ENCODE data around the gene CENPN.

The CENPN gene

GRCh38 chr16:81067166-81067565, 60.2 kb downstream of the CENPN start:
- no peak overlapping the region for H3K4me3 ChIP-seq (ENCODE audit: low read depth, low read length, poor library complexity, severe bottlenecking)
- TF ChIP-seq CTCF (IDR thresholded peaks at IDR 0.05; ENCODE audit: low read length): no peak
- no peak for TF ChIP-seq EZH2 (IDR thresholded peaks at IDR 0.05; ENCODE audit: borderline replicate concordance, low read length)
- no peak overlapping the region for H3K4me2 ChIP-seq (ENCODE audit: low read length)
- no peak overlapping the region for H3K9ac ChIP-seq (ENCODE audit: low read length)
- no peaks in the 10 kb centered on the region for H3K36me3 ChIP-seq (ENCODE audit: insufficient read depth, low read length)
- no peaks in the 10 kb centered on the region for H3K79me2 ChIP-seq (ENCODE audit: insufficient read depth, low read length)
- no peaks in the 10 kb centered on the region for H3K27me3 ChIP-seq (ENCODE audit: insufficient read depth, low read length)
- no peak overlapping the region for H2AFZ ChIP-seq (ENCODE audit: low read length)
- no peaks in the 10 kb centered on the region for H3F3A ChIP-seq (ENCODE audit: insufficient read depth, low read length)
- no peaks in the 10 kb centered on the region for H3K9me2 ChIP-seq (ENCODE audit: low read depth, low read length)
- H4K20me1 ChIP-seq (ENCODE audit: insufficient read depth, low read length): no peaks in the 10 kb centered on the region
- H3K9me3 ChIP-seq (ENCODE audit: low read length): no peaks in the 10 kb centered on the region
- H3K27ac ChIP-seq (ENCODE audit: low read depth, low read length, poor library complexity, severe bottlenecking): no peak overlapping the region
- no peaks in the 10 kb centered on the region for H3K4me1 ChIP-seq (ENCODE audit: insufficient read depth, low read length, severe bottlenecking)

GRCh38 chr16:81069063-81069462, 62.0 kb downstream of the CENPN start:
- Histone ChIP-seq H3K9me2 (ENCODE audit: low read depth, low read length) (no peaks in the 10 kb centered on the region), H3K4me1 (ENCODE audit: insufficient read depth, low read length, severe bottlenecking) (no peaks in the 10 kb centered on the region), H3K4me3 (ENCODE audit: low read depth, low read length, poor library complexity, severe bottlenecking) (no peak overlapping the region), H3K4me2 (ENCODE audit: low read length) (no peak overlapping the region), H4K20me1 (ENCODE audit: insufficient read depth, low read length) (no peaks in the 10 kb centered on the region), H3K36me3 (ENCODE audit: insufficient read depth, low read length) (no peaks in the 10 kb centered on the region), H3K27me3 (ENCODE audit: insufficient read depth, low read length) (no peaks in the 10 kb centered on the region), H2AFZ (ENCODE audit: low read length) (no peak overlapping the region), H3K9ac (ENCODE audit: low read length) (no peak overlapping the region), H3K9me3 (ENCODE audit: low read length) (no peaks in the 10 kb centered on the region), H3K27ac (ENCODE audit: low read depth, low read length, poor library complexity, severe bottlenecking) (no peak overlapping the region), H3K79me2 (ENCODE audit: insufficient read depth, low read length) (no peaks in the 10 kb centered on the region), H3F3A (ENCODE audit: insufficient read depth, low read length) (no peaks in the 10 kb centered on the region)
- TF ChIP-seq CTCF (IDR thresholded peaks at IDR 0.05; ENCODE audit: low read length): no peak
- TF ChIP-seq EZH2 (IDR thresholded peaks at IDR 0.05; ENCODE audit: borderline replicate concordance, low read length): no peak

GRCh38 chr16:81070979-81071378, 64.0 kb downstream of the CENPN start:
- Histone ChIP-seq H3K9ac (ENCODE audit: low read length) (no peak overlapping the region), H3F3A (ENCODE audit: insufficient read depth, low read length) (no peaks in the 10 kb centered on the region), H2AFZ (ENCODE audit: low read length) (no peak overlapping the region), H3K27me3 (ENCODE audit: insufficient read depth, low read length) (no peaks in the 10 kb centered on the region), H3K36me3 (ENCODE audit: insufficient read depth, low read length) (no peaks in the 10 kb centered on the region), H3K27ac (ENCODE audit: low read depth, low read length, poor library complexity, severe bottlenecking) (no peak overlapping the region), H3K9me2 (ENCODE audit: low read depth, low read length) (no peaks in the 10 kb centered on the region), H4K20me1 (ENCODE audit: insufficient read depth, low read length) (no peaks in the 10 kb centered on the region), H3K79me2 (ENCODE audit: insufficient read depth, low read length) (no peaks in the 10 kb centered on the region), H3K4me2 (ENCODE audit: low read length) (no peak overlapping the region), H3K4me1 (ENCODE audit: insufficient read depth, low read length, severe bottlenecking) (peaks cover under 1% of the 10 kb centered on the region), H3K9me3 (ENCODE audit: low read length) (no peaks in the 10 kb centered on the region), H3K4me3 (ENCODE audit: low read depth, low read length, poor library complexity, severe bottlenecking) (no peak overlapping the region)
- TF ChIP-seq CTCF (IDR thresholded peaks at IDR 0.05; ENCODE audit: low read length) (no peak), EZH2 (IDR thresholded peaks at IDR 0.05; ENCODE audit: borderline replicate concordance, low read length) (no peak)
